Panc1 (cell line): ENCODE results near the gene HLA-DOA. TPM values are rescaled to one million over a fixed set of nuclear protein-coding genes. Genes with fewer than 3 reads are reported as not detected.

Experiments used
- ATAC-seq: fragments of 200-7000 bp; cut with Tn5 transposase; 2 replicates; pipeline ENCODE4 v1.9.1; 2020; ENCODE audit warnings: mild to moderate bottlenecking, moderate library complexity
- BruUV-seq: library from RNA; stranded (reverse); fragments of 400-500 nt; replicated peaks from 2 replicates; lab custom pipeline; 2021; lab: Mats Ljungman, UMichigan
- CTCF ChIA-PET: fragments of 300-600 bp; sonication (Branson Sonifier 250); formaldehyde crosslinking; loops from one replicate; lab custom pipeline; 2022; ENCODE audit warnings: antibody characterized with exemption; lab: Charles Lee
- POLR2A ChIA-PET: fragments of 300-600 bp; sonication (Branson Sonifier 250); formaldehyde crosslinking; loops from one replicate; lab custom pipeline; 2022; ENCODE audit warnings: antibody characterized with exemption; lab: Charles Lee
- DNase-seq: peaks from one replicate; pipeline ENCODE4 v3.0.0-alpha.2; 2010; ENCODE audit warnings: low read depth, low spot score
- H3K27ac ChIP-seq: 2 replicates; pipeline ENCODE4 v1.5.1; 2011; ENCODE audit warnings: mild to moderate bottlenecking, low read length, inconsistent platforms
- H3K27me3 ChIP-seq: fragments of 200-500 bp; sonication (Bioruptor generic); 2 replicates; pipeline ENCODE4 v1.6.0; 2014; ENCODE audit warnings: low read length, inconsistent platforms; ENCODE audit not compliant: control insufficient read depth, insufficient read depth
- H3K36me3 ChIP-seq: fragments of 200-500 bp; sonication (Bioruptor generic); 2 replicates; pipeline ENCODE4 v1.5.1; 2014; ENCODE audit warnings: inconsistent platforms, mild to moderate bottlenecking, low read length, moderate library complexity; ENCODE audit not compliant: control insufficient read depth, insufficient read depth
- H3K4me1 ChIP-seq: 2 replicates; pipeline ENCODE4 v1.5.1; 2011; ENCODE audit warnings: inconsistent platforms, mild to moderate bottlenecking, low read length, moderate library complexity; ENCODE audit not compliant: control insufficient read depth, insufficient read depth
- H3K4me3 ChIP-seq, 2 experiments: 2 replicates each; pipeline ENCODE4 v1.5.1; 2011 to 2012; ENCODE audit warnings: low read depth in 2 of 2, low read length in 2 of 2, mild to moderate bottlenecking in 2 of 2, inconsistent platforms in 1 of 2, moderate library complexity in 1 of 2
- H3K9me3 ChIP-seq: fragments of 200-500 bp; sonication (Bioruptor generic); 2 replicates; pipeline ENCODE4 v1.5.1; 2014; ENCODE audit warnings: low read depth, mild to moderate bottlenecking, inconsistent platforms, low read length, moderate library complexity; ENCODE audit not compliant: control insufficient read depth, insufficient read depth
- POLR2AphosphoS5 ChIP-seq: IDR thresholded peaks from 2 replicates; pipeline ENCODE4 v1.6.1; 2012; ENCODE audit warnings: mild to moderate bottlenecking, low read depth, low read length, moderate library complexity
- SIN3A ChIP-seq: IDR thresholded peaks from 2 replicates; pipeline ENCODE4 v1.6.1; 2012; ENCODE audit warnings: low read depth, mild to moderate bottlenecking, low read length, moderate library complexity, borderline replicate concordance; ENCODE audit not compliant: insufficient read depth
- TCF7L2 ChIP-seq: IDR thresholded peaks from 2 replicates; pipeline ENCODE4 v1.6.1; 2011; ENCODE audit warnings: mild to moderate bottlenecking, low read depth, low read length, inconsistent platforms
- in situ Hi-C: cut with HindIII; loops from 2 replicates; pipeline ENCODE4 v1.10.0; 2016; ENCODE audit warnings: low sequenced_read_pairs, low pct_unique_long_range_greater_than_20kb
- intact Hi-C: fragments of 100-400 bp; cut with micrococcal nuclease; formaldehyde crosslinking; loops from one replicate; pipeline ENCODE4 v1.10.0; 2022; ENCODE audit not compliant: unreplicated experiment
- total RNA-seq: library from RNA; stranded (reverse); gene quantifications from one replicate; pipeline ENCODE4 v1.2.1, GENCODE V29; 2021; ENCODE audit not compliant: unreplicated experiment
- TF ChIP-seq, protein P1 (sequence below): fragments of 450-650 bp; IDR thresholded peaks from 2 replicates; pipeline ENCODE4 v1.5.1; 2017; ENCODE audit warnings: mild to moderate bottlenecking
- TF ChIP-seq, protein P2 (sequence below), 2 experiments: IDR thresholded peaks; 2 replicates each; pipeline ENCODE4 v1.6.1; 2011 to 2012; ENCODE audit warnings: low read depth in 2 of 2, control low read depth in 1 of 2, low read length in 1 of 2, mild to moderate bottlenecking in 1 of 2, moderate library complexity in 1 of 2; ENCODE audit not compliant: insufficient read depth in 1 of 2

HLA-DOA gene
- total RNA-seq, 1 experiment from 2014 or later: 0.08 TPM

DNA sequence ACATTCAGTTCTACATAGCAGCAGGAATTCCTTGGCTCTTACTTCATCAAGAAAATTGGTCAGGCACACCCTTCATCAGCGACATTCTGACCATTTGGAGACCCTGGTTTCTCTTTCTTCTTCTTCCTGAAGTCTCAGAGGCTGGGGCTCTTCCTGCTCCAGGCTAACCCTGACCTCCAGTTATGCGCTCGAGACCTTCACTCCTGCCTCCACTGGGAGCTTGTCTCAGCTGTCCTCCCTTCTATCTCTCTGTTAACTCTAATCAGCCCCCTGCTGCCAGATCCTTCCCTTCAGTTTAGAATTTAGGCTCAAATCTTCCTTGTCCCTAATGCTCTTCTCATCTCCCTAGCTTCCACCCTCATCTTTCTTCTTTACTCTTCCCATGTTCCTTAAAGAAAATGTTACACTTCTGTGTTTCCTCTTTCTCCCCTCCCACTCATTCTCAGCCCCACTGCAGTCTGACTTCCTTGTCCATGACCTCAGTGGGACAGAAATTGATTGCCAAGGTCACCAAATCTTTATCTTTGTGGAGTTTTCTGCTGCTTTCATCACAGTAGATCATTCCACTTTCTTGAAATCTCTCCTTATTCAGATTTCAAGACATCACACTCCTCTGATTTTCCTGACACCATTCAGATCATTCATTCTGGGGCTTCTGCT is 8.4 kb upstream of the HLA-DOA start:
- intact Hi-C loops: loop anchor here (5.0 to 10.0 kb wide), 3 partner anchors 129 to 227 kb away; no protein-coding TSS in a partner anchor
- ATAC-seq: no peak
- POLR2A ChIA-PET: interaction anchor here (0.6 kb wide), 1 partner anchor 182 kb away, joined by 15 read pairs; no protein-coding TSS in a partner anchor
- Histone ChIP-seq H3K9me3 (no peaks in the 10 kb centered on the region), H3K27me3 (peaks cover 16% of the 10 kb centered on the region), H3K4me1 (no peaks in the 10 kb centered on the region), H3K4me3 (no peak overlapping the region), H3K36me3 (no peaks in the 10 kb centered on the region), H3K27ac (no peak overlapping the region)
- TF ChIP-seq, protein P1, sequence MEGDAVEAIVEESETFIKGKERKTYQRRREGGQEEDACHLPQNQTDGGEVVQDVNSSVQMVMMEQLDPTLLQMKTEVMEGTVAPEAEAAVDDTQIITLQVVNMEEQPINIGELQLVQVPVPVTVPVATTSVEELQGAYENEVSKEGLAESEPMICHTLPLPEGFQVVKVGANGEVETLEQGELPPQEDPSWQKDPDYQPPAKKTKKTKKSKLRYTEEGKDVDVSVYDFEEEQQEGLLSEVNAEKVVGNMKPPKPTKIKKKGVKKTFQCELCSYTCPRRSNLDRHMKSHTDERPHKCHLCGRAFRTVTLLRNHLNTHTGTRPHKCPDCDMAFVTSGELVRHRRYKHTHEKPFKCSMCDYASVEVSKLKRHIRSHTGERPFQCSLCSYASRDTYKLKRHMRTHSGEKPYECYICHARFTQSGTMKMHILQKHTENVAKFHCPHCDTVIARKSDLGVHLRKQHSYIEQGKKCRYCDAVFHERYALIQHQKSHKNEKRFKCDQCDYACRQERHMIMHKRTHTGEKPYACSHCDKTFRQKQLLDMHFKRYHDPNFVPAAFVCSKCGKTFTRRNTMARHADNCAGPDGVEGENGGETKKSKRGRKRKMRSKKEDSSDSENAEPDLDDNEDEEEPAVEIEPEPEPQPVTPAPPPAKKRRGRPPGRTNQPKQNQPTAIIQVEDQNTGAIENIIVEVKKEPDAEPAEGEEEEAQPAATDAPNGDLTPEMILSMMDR: no peak
- no peak for TF ChIP-seq SIN3A
- no peak for TF ChIP-seq TCF7L2
- TF ChIP-seq POLR2AphosphoS5: no peak
- TF ChIP-seq, protein P2, sequence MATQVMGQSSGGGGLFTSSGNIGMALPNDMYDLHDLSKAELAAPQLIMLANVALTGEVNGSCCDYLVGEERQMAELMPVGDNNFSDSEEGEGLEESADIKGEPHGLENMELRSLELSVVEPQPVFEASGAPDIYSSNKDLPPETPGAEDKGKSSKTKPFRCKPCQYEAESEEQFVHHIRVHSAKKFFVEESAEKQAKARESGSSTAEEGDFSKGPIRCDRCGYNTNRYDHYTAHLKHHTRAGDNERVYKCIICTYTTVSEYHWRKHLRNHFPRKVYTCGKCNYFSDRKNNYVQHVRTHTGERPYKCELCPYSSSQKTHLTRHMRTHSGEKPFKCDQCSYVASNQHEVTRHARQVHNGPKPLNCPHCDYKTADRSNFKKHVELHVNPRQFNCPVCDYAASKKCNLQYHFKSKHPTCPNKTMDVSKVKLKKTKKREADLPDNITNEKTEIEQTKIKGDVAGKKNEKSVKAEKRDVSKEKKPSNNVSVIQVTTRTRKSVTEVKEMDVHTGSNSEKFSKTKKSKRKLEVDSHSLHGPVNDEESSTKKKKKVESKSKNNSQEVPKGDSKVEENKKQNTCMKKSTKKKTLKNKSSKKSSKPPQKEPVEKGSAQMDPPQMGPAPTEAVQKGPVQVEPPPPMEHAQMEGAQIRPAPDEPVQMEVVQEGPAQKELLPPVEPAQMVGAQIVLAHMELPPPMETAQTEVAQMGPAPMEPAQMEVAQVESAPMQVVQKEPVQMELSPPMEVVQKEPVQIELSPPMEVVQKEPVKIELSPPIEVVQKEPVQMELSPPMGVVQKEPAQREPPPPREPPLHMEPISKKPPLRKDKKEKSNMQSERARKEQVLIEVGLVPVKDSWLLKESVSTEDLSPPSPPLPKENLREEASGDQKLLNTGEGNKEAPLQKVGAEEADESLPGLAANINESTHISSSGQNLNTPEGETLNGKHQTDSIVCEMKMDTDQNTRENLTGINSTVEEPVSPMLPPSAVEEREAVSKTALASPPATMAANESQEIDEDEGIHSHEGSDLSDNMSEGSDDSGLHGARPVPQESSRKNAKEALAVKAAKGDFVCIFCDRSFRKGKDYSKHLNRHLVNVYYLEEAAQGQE (IDR thresholded peaks at IDR 0.05; ENCODE audit: insufficient read depth in 1 of 2, low read depth in 2 of 2, low read length in 1 of 2): no peak
- in situ Hi-C loops: no loop called here
- BruUV-seq: no TSS peak
- no peak for DNase-seq
- CTCF ChIA-PET: no interaction called here

DNA sequence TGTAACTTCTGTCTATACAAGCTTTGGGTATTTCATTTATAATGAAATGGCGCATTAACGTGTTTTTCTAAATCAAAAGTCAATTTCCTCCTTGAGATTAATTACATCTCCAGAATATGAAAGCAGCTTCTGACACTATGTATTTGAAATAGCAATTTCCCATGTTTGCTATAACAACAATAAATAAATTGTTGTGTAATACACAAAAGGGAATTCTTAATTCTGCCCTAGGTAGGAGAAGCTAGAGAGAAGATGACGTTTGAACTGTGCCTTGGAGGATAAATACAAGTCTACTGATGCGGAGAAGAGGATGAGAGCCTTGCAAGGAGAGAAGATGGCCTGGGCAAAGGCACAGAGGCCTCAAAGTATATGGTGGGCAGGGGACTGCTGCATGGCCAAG is 7.6 kb upstream of the HLA-DOA start:
- H3K9me3 ChIP-seq: no peaks in the 10 kb centered on the region
- TF ChIP-seq SIN3A (no peak), TCF7L2 (no peak), POLR2AphosphoS5 (no peak)
- TF ChIP-seq, protein P1: no peak
- TF ChIP-seq, protein P2 (IDR thresholded peaks at IDR 0.05; ENCODE audit: insufficient read depth in 1 of 2, low read depth in 2 of 2, low read length in 1 of 2): no peak
- H3K4me1 ChIP-seq: no peaks in the 10 kb centered on the region
- ChIA-PET POLR2A (no interaction called here), CTCF (interaction anchor here (0.7 kb wide), 1 partner anchor 96 kb away, joined by 3 read pairs; no protein-coding TSS in a partner anchor)
- intact Hi-C loops: loop anchor here (5.0 to 10.0 kb wide), 3 partner anchors 130 to 228 kb away; no protein-coding TSS in a partner anchor
- peaks cover 19% of the 10 kb centered on the region for H3K27me3 ChIP-seq
- no peak for ATAC-seq
- in situ Hi-C loops: no loop called here
- DNase-seq: no peak
- no peaks in the 10 kb centered on the region for H3K36me3 ChIP-seq
- H3K27ac ChIP-seq: no peak overlapping the region
- no TSS peak for BruUV-seq
- H3K4me3 ChIP-seq: no peak overlapping the region
